Brain microvascular endothelial cell (primary cell): ENCODE results near the gene RPSA.

Source experiments
- DNase-seq: peaks from one replicate; pipeline ENCODE4 v3.0.0-alpha.2; 2020
- H3K27ac ChIP-seq: fragments of 250-450 bp; sonication (Bioruptor Pico); 2 replicates; pipeline ENCODE4 v1.5.1; 2020; ENCODE audit warnings: mild to moderate bottlenecking, moderate library complexity
- H3K27me3 ChIP-seq: fragments of 250-450 bp; sonication (Bioruptor Pico); replicated peaks from 2 replicates; pipeline ENCODE4 v1.5.1; 2020; ENCODE audit warnings: mild to moderate bottlenecking
- H3K36me3 ChIP-seq: fragments of 250-450 bp; sonication (Bioruptor Pico); replicated peaks from 2 replicates; pipeline ENCODE4 v1.5.1; 2020; ENCODE audit warnings: mild to moderate bottlenecking
- H3K4me3 ChIP-seq: 2 replicates; pipeline ENCODE4 v1.5.1; 2011; ENCODE audit warnings: low read depth, mild to moderate bottlenecking, control low read depth, low read length, moderate library complexity
- in situ Hi-C: cut with HindIII; loops from 2 replicates; pipeline ENCODE4 v1.10.0; 2017; ENCODE audit warnings: low sequenced_read_pairs, low pct_ligation_motif_present
- TF ChIP-seq, protein P1 (sequence below): IDR thresholded peaks from 2 replicates; pipeline ENCODE4 v1.5.1; 2011; ENCODE audit warnings: low read depth, mild to moderate bottlenecking, moderate library complexity, low read length, control low read depth, inconsistent platforms; ENCODE audit errors: missing control alignments

RPSA gene

DNA sequence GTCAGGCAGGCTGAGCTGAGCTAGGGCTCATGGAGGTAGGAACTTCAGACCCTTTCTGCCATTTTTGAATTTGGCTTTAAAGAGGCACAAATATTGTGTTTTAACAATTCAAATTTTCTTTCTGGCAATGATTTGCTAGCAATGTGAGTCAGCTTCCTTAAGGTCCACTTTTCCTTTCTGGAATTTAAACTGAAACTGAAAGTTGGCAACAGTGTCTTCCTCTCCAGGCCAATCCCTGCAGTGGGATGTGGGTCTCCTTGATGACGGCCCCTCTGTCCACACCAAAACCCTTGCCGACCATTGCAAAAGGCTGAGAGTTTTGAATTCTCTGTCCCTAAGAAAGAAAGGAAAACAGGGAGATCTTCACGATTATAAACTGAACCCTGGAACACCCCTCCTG lies 27.1 kb downstream of the RPSA start:
- no peak overlapping the region for H3K27ac ChIP-seq
- H3K27me3 ChIP-seq = no peaks in the 10 kb centered on the region
- DNase-seq = no peak
- in situ Hi-C loops = no loop called here
- TF ChIP-seq, protein P1, sequence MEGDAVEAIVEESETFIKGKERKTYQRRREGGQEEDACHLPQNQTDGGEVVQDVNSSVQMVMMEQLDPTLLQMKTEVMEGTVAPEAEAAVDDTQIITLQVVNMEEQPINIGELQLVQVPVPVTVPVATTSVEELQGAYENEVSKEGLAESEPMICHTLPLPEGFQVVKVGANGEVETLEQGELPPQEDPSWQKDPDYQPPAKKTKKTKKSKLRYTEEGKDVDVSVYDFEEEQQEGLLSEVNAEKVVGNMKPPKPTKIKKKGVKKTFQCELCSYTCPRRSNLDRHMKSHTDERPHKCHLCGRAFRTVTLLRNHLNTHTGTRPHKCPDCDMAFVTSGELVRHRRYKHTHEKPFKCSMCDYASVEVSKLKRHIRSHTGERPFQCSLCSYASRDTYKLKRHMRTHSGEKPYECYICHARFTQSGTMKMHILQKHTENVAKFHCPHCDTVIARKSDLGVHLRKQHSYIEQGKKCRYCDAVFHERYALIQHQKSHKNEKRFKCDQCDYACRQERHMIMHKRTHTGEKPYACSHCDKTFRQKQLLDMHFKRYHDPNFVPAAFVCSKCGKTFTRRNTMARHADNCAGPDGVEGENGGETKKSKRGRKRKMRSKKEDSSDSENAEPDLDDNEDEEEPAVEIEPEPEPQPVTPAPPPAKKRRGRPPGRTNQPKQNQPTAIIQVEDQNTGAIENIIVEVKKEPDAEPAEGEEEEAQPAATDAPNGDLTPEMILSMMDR = no peak
- H3K4me3 ChIP-seq = no peak overlapping the region
- H3K36me3 ChIP-seq = no peaks in the 10 kb centered on the region

DNA sequence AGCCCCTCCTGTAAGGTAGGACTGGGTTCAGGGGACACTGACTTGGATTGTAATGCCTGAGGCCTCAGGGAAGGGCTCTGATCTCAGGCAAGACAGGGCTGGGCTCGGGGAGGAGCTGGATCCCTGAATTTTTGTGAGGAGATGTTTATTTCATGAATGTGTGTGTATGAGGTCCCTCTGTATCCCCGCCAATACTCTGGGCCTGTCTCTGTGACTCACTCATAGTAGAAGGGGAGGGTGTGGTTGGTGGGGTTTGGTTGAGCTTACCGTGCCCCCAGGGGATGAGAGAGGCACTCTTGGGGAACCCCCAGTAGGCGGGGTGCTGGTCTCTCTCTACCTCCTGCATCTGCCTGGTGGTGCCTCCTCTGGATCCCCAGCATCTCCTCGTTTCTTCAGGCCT lies 28.1 kb downstream of the RPSA start:
- TF ChIP-seq, protein P1 = no peak
- DNase-seq = no peak
- no peak overlapping the region for H3K4me3 ChIP-seq
- H3K36me3 ChIP-seq = no peaks in the 10 kb centered on the region
- no peak overlapping the region for H3K27ac ChIP-seq
- no peaks in the 10 kb centered on the region for H3K27me3 ChIP-seq
- in situ Hi-C loops = no loop called here

DNA sequence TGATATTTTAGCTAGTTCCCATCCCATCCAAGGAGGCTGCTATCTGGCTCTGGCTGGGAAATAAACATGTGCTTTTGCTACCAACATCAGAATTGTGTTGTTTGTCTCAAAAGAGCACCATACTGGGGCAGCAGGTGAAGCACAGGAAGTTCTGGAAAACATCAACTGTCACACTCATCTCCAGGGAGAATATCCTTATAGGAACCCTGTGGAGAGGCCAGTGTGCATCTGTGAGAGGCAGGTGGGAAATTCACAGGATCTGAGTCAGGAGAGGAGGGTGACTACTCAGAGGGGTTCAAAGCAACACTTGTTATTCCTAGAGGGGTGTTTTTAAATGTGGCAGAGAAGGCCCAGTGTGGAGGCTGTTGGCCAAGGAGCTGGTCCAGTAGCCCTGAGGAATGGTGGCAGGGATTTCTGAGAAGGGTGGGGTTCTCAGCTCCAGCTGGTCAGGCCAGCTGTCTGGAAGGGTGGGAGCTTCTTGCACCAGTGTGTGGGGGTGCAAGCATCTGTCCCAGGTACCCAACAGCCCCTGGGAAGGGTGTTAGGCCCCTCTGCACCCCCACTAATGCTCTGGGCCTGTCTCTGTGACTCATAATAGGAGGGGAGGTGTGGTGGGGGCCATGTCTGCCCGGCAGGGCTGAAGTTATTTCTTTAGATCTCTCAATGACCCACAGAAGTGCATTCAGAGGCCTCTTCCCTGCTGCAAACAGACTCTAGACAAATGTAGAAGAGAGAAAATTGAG lies 28.7 kb downstream of the RPSA start:
- DNase-seq = no peak
- H3K36me3 ChIP-seq = no peaks in the 10 kb centered on the region
- TF ChIP-seq, protein P1 = no peak
- in situ Hi-C loops = no loop called here
- H3K27ac ChIP-seq = no peak overlapping the region
- H3K4me3 ChIP-seq = no peak overlapping the region
- no peaks in the 10 kb centered on the region for H3K27me3 ChIP-seq

DNA sequence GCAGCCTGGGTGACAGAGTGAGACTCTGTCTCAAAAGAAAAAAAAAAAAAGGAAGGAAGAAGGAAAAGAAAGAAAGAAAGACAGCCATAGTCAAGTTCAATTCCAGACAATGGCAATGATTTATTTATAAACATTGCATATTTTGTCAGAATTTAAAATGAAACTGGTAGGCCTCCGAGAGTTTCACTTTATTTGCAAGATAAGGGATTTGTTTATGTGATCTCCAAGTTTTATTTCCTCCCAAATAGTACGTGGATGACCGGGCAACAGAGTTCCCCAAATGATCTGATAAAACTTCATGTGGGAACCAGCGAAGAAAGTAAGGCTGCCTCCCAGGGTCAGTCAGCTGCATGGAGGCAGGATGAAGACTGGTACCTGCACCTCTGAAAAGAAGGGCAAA lies 32.4 kb downstream of the RPSA start:
- TF ChIP-seq, protein P1 = no peak
- Histone ChIP-seq H3K27me3 (no peaks in the 10 kb centered on the region), H3K36me3 (no peaks in the 10 kb centered on the region), H3K27ac (no peak overlapping the region), H3K4me3 (no peak overlapping the region)
- in situ Hi-C loops = no loop called here
- DNase-seq = no peak

DNA sequence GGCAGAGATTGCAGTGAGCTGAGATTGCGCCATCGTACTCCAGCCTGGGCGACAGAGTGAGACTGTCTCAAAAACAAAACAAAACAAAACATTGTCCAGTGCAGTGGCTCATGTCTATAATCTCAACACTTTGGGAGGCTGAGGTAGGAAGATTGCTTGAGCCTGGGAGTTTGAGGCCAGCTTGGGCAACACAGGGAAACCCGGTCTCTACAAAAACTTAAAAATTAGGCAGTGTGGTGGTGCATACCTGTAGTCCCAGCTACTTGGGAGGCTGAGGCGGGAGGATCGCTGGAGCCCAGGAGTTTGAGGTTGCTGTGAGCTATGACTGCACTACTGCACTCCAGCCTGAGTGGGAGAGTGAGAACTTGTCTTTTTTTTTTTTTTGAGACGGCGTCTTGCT lies 33.8 kb downstream of the RPSA start:
- H3K36me3 ChIP-seq = no peaks in the 10 kb centered on the region
- H3K27me3 ChIP-seq = no peaks in the 10 kb centered on the region
- DNase-seq = no peak
- H3K4me3 ChIP-seq = no peak overlapping the region
- TF ChIP-seq, protein P1 = no peak
- in situ Hi-C loops = no loop called here
- H3K27ac ChIP-seq = no peak overlapping the region

DNA sequence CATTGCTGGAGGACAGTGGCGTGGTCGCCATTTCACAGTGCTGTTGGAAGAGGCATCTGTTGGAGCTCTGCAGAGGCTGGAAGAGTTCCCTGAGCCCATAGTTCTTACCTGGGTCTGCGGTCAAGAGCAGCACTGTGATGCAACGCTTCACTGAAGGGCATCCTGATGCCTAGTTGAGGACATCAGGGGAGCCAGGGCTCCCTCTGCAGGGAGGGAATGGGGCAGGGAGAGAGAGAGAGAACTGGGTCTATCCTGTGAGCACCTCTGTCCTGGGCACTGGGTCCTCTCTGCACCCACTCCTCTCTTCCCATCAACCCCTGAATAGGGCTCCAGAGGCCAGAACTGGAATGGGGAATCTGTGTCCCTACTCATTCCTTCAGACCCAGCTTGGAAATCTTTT lies 37.0 kb downstream of the RPSA start:
- no peak for DNase-seq
- in situ Hi-C loops = no loop called here
- no peaks in the 10 kb centered on the region for H3K27me3 ChIP-seq
- H3K27ac ChIP-seq = no peak overlapping the region
- no peaks in the 10 kb centered on the region for H3K36me3 ChIP-seq
- TF ChIP-seq, protein P1 = peak; percentile 26
- no peak overlapping the region for H3K4me3 ChIP-seq
